Measurements from ENCODE around the gene CCSER1.
"Not testable (repeated sequence)": the region's sequence is repeated elsewhere in the genome, so short reads cannot be mapped to it uniquely, and the experiment has no call there.

GRCh38 chr4:91462566-91462965 is 1335.4 kb downstream of the CCSER1 start:
- TF ChIP-seq CTCF (conservative IDR thresholded peaks at IDR 0.05; ENCODE audit: low read depth in 2 of 2); EZH2 (IDR thresholded peaks at IDR 0.05; ENCODE audit: low read depth, unreplicated experiment); NANOG (IDR thresholded peaks at IDR 0.05; ENCODE audit: borderline replicate concordance); POLR2AphosphoS5 (IDR thresholded peaks at IDR 0.05; ENCODE audit: low read depth); REST (IDR thresholded peaks at IDR 0.05; ENCODE audit: unreplicated experiment): not testable (repeated sequence)
